22Rv1 (cell line): ENCODE results near the gene PLCB1.

Experiments used
- ZFX ChIP-seq: fragments of 450-650 bp; IDR thresholded peaks from 2 replicates; pipeline ENCODE4 v1.6.1; 2017; ENCODE audit warnings: antibody characterized with exemption, borderline replicate concordance
- TF ChIP-seq, protein P1 (sequence below): fragments of 450-650 bp; IDR thresholded peaks from 2 replicates; pipeline ENCODE4 v1.5.1; 2017; ENCODE audit warnings: mild to moderate bottlenecking

DNA sequence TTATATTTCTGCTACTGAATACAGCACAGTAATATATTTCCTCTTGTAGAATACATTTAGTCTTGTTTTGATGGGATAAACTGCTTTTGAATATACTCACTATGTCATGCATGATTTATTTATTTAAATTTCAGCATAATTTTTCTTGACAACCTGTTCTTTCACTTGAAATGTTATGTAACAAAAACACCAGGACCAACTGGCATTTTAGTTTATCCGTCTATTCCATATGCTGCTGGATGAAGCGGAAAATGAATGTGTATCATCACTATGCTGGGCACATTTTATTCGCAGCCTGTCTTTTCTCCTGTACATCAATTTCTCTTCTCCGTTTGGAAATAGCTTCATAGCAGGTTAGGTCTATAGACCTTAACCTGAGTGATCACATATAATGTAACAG is 730.0 kb downstream of the PLCB1 start:
- TF ChIP-seq, protein P1, sequence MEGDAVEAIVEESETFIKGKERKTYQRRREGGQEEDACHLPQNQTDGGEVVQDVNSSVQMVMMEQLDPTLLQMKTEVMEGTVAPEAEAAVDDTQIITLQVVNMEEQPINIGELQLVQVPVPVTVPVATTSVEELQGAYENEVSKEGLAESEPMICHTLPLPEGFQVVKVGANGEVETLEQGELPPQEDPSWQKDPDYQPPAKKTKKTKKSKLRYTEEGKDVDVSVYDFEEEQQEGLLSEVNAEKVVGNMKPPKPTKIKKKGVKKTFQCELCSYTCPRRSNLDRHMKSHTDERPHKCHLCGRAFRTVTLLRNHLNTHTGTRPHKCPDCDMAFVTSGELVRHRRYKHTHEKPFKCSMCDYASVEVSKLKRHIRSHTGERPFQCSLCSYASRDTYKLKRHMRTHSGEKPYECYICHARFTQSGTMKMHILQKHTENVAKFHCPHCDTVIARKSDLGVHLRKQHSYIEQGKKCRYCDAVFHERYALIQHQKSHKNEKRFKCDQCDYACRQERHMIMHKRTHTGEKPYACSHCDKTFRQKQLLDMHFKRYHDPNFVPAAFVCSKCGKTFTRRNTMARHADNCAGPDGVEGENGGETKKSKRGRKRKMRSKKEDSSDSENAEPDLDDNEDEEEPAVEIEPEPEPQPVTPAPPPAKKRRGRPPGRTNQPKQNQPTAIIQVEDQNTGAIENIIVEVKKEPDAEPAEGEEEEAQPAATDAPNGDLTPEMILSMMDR = no peak
- TF ChIP-seq ZFX = no peak
